Left forelimb (tissue), 1 donor: Measurements from ENCODE around the gene SYTL3.

Experiments used
- DNase-seq: peaks from one replicate; pipeline ENCODE4 v3.0.0-alpha.2; 2018; ENCODE audit warnings: low spot score

SYTL3 gene

DNA sequence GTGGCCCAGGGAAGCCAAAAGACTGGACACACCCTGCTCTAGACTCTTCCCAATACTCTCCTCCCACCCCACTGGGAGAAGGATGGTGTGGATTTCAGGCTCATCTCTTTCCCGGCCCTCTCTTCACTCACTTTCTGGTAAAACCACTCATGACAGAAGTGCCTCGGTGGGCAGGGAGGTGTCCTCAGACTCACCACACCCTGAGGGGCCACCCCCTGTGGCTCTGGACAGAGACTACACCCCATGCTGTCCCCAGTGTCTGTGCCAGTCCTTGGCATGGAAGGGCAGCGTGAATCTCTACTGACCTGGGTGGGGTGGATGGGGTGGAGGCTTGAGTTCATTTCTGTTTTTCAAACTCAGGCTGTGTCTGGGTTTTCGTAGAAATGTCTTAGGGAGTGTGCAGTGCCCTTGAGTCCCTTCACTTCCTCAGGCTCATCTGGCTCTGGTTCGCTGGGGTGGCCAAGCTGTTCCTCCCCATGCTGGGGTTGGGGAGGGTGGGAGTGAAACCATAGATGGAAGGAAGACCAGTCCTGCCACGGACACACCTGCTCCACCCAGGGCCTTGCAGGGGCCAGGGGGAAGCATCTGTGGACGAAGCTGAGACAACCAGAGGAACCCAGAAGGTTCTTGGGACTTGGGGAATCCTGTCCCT lies 110.2 kb downstream of the SYTL3 start:
- DNase-seq: no peak

DNA sequence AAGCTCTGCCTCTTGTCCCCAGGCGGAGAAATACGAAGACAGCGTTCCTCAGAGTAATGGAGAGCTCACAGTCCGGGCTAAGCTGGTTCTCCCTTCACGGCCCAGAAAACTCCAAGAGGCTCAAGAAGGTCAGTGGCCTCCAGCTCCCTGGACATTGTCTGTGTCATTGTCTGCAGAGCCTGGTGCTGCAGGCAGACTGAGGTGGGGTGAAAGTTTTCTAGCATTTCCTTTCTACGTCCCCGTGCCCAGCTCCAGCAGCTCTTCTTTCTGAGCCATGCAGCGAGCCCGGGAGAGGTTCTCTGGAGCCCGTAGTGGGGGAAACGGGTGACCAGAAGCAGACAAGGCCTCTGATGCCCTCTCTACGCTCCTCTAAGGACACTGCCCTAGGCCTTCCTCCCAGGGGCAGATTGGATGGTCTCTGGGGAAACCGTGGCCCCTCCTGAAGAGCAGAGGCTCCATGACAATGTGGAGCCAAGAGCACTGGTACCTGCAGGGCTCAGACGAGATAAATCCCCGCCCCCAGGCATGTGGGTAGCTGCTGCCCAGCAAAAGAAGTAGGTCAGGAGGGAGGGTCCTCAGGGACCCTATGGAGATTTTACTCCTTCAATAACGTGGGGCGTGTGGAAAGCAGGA lies 110.9 kb downstream of the SYTL3 start:
- DNase-seq: no peak

DNA sequence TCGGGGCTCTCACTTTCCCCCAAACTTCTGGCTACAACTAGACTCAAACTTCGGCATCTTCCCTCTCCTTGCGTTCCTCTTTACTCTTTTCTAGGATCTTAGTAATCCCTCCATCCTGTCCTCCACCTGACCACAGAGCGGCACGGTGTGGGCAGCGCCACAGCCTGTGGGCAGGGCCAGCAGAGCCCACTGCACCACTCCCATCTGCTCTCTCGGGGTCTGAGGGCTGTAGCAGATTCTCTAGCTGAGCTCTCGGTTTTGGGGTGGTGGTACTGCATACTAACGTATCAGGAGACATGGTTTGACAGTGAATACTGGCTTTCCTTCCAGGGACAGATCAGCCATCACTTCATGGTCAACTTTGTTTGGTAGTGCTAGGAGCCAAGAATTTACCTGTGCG lies 111.9 kb downstream of the SYTL3 start:
- DNase-seq: no peak

DNA sequence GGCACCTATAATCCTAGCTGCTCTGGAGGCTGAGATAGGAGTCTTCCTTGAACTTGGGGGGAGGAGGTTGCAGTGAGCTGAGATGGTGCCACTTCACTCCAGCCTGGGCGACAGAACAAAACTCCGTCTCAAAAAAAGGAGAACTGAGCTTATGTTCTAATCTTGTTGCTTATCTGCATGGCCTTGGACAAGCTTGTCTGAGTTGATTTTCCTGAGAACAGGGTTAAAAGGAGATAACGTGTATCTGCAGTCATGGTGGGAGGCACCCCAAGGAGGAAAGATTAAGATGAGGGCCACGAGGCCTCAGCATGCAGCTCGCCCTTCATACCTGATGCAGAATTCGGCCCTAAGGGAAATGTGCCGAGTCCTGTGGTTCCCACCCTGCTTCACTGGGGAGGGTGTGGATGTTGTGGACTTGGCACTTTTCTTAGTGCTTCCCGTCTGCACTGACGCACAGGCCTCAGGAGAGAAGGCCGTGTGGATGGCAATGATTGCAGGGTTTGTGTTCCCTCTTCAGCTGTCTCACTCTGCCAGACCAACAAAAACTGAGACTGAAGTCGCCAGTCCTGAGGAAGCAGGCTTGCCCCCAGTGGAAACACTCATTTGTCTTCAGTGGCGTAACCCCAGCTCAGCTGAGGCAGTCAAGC lies 113.1 kb downstream of the SYTL3 start:
- no peak for DNase-seq

DNA sequence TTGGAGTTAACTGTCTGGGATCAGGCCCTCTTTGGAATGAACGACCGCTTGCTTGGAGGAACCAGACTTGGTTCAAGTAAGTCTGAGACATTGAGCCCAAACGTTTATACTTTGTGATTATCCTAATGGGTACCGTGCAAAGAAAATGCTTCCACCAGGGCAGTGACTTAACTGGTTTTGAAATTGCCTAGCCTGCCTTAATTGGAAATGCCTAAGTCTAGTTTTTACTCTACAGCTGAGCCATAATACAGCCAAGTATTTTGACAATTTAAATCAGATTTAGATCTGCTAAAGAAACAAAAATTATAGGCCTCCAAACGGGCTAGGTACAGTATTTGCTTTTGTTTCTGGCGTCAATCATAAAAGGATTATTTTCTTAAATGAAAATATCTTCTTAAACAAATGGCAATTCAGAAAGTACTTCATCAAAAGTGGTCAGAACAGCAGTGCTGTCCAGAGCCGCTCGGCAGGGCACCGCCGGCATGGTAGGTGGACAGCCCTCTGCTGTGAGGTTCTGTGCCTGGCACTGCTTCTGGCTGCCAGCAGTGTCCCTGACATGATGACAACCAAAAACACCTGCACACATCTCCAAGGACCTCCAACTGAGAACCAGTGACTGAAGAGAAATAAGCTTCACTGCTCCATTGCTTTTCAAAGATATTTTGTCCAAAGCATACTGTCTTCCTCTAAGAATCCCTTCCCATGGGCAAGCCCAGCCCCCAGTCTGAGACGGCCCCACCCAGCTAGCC lies 113.8 kb downstream of the SYTL3 start:
- DNase-seq: no peak

GRCh38 chr6:158764183-158764849 lies 114.5 kb downstream of the SYTL3 start:
- no peak for DNase-seq

GRCh38 chr6:158764926-158765325 lies 115.1 kb downstream of the SYTL3 start:
- no peak for DNase-seq

- no peak for DNase-seq
Observed at GRCh38 chr6:158765499-158766068, 115.7 kb downstream of the SYTL3 start.

- DNase-seq: no peak
Observed at GRCh38 chr6:158766621-158767455, 117.0 kb downstream of the SYTL3 start.

DNA sequence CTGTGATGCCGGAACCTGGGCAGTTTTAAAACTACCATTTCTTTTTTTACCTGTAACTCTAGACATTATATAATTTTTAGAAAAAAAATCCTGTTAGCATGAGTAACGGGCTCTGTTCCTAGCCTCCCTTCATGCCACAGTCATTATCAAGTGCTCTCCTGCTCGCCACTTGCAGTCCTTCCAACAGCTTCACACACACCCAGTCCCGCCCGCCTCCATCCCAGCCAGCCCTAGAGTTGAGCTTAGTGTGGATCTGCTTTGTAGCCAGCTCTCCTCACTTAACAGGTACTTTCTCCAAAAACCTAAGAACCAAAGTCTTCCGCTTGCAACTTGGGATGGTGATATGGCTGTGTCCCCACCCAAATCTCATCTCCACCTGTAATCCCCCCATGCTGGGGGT lies 117.9 kb downstream of the SYTL3 start:
- no peak for DNase-seq

GRCh38 chr6:158768436-158768835 lies 118.6 kb downstream of the SYTL3 start:
- no peak for DNase-seq

GRCh38 chr6:158769234-158769770 lies 119.4 kb downstream of the SYTL3 start:
- DNase-seq: peak; percentile 65

DNA sequence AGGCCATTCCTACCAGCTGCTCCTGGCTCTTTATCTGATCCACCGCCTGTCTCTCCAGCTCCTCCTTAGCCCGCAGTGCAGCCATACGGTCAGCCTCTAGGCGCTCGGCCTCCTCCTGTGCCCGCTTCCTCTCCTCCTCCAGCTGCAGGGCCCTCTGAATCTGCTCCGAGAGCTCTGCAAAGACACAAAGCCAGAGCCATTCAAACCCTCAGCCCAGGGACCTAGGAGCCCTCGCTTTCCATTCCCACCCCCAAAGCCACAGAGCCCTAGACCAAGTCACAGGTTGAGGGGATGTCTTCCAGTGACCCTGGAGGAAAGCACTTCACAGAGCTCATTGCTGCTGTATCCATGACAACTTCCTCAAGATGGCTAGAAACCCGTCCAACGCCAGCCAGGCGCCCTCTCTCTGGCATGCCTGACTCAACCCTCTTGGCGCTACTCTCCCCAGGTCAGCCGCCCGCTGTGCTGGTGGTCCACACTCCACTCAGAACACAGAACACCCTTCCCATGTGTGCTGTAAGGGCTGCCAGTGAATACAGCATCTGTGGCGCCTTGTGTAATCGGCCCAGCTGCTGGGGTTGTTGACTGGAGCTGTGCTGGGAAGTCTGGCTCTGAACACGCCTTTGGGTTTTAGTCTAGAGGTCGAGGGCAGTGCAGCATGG lies 120.0 kb downstream of the SYTL3 start:
- DNase-seq: no peak

DNA sequence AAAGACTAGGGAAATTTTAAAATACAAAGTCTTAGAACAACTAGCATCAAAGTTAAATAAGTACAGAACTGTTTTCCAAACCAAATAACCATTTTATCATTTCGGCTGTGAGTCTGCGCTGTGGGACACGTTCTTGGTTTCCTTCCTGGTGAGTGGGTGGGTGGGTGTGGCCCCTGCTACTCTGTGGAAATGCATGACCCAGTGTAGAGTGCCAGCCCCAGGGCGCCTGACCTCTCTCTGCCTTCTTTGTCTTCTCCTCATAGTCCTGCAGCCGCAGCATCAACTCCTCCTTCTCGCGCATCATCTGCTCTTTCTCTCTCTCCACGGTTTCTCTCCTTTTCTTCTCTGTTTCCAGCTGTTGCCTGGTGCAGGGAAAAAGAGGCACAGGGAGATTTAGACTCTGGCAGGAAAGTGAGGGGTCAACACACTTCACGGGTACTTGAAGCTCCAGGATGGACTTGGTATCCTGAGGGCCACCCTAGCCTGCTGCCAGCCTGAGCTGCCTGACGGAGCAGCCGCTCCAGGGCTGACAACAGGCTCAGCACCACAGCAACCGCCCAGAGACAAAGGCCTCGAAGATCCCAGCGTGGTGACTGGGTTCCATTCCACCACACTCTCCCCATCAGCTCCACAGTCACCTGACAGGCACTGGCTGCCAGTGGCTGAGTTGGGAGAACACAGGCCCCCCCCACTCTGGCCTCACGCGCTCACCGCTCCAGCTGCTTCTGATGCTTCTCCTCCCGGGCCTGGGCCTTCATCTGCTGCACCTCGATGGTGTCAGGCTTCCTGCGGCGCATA lies 120.9 kb downstream of the SYTL3 start:
- no peak for DNase-seq

GRCh38 chr6:158771399-158772152 lies 121.7 kb downstream of the SYTL3 start:
- no peak for DNase-seq

DNA sequence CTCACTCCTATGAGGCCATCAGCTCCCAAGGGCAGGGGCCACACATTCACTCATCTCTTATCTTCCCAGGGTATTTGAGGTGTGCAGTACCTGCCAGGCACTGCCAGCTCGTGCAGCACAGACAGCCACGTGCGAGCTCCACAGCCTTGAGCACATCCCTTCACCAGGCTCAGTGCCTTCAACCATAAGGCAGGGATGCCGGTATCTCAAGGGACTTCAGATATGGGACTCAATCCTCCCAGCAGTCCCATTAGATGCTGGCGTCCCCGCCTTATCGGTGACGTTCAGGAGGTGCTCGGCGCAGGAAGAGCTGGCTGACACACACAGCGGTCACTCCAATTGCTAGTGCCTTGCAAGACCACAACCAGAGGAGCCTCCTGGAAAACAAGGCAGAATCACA lies 122.3 kb downstream of the SYTL3 start:
- no peak for DNase-seq

- DNase-seq: no peak
Observed at GRCh38 chr6:158772851-158773371, 123.1 kb downstream of the SYTL3 start.
